HEK293 (cell line): ENCODE data around the gene VPREB1.
"Not testable (repeated sequence)": the region's sequence is repeated elsewhere in the genome, so short reads cannot be mapped to it uniquely, and the experiment has no call there.

Source experiments
- CTCF ChIA-PET: fragments of 350-600 bp; formaldehyde crosslinking; extraction: SDS; loops from one replicate; lab custom pipeline; 2021; ENCODE audit warnings: antibody characterized with exemption; lab: Yijun Ruan, JAX
- POLR2A ChIA-PET: fragments of 300-600 bp; formaldehyde crosslinking; extraction: SDS; loops from one replicate; lab custom pipeline; 2020; ENCODE audit warnings: antibody characterized with exemption, inconsistent platforms; lab: Yijun Ruan, JAX
- H3K27ac ChIP-seq: fragments of 200-500 bp; sonication (Bioruptor generic); 2 replicates; pipeline ENCODE4 v1.5.1; 2014; ENCODE audit warnings: low read depth, low read length, control low read depth, inconsistent platforms; ENCODE audit errors: extremely low read depth
- H3K36me3 ChIP-seq, 2 experiments: fragments of 200-500 bp in 1 of 2; sonication (Bioruptor generic) in 1 of 2; 1 replicate in 1 of 2; 2 replicates in 1 of 2; pipeline ENCODE4 v1.5.1; 2014 to 2017; ENCODE audit warnings: inconsistent platforms in 2 of 2, low read length in 2 of 2; ENCODE audit not compliant: control insufficient read depth in 2 of 2, insufficient read depth in 1 of 2
- H3K4me1 ChIP-seq: fragments of 200-500 bp; sonication (Bioruptor generic); 2 replicates; pipeline ENCODE4 v1.5.1; 2014; ENCODE audit warnings: mild to moderate bottlenecking, low read length, inconsistent platforms; ENCODE audit not compliant: control insufficient read depth, insufficient read depth
- H3K4me3 ChIP-seq: 2 replicates; pipeline ENCODE4 v1.5.1; 2011; ENCODE audit warnings: low read depth, mild to moderate bottlenecking, control low read depth, low read length, moderate library complexity
- H3K9me3 ChIP-seq: fragments of 200-500 bp; sonication (Bioruptor generic); 2 replicates; pipeline ENCODE4 v1.5.1; 2014; ENCODE audit warnings: low read depth, low read length, inconsistent platforms; ENCODE audit not compliant: control insufficient read depth, insufficient read depth
- PRDM1 ChIP-seq: fragments of 450-650 bp; formaldehyde crosslinking; IDR thresholded peaks from 2 replicates; pipeline ENCODE4; 2016; ENCODE audit warnings: missing biosample characterization, missing genetic modification characterization
- TF ChIP-seq, protein P1 (sequence below): fragments of 450-650 bp; formaldehyde crosslinking; IDR thresholded peaks from 2 replicates; pipeline ENCODE4 v1.5.1; 2016; ENCODE audit warnings: missing biosample characterization, missing genetic modification characterization
- TF ChIP-seq, protein P2 (sequence below): fragments of 450-650 bp; formaldehyde crosslinking; IDR thresholded peaks from 2 replicates; pipeline ENCODE4 v1.5.1; 2016; ENCODE audit warnings: missing biosample characterization, missing genetic modification characterization, low read depth

VPREB1 gene

DNA sequence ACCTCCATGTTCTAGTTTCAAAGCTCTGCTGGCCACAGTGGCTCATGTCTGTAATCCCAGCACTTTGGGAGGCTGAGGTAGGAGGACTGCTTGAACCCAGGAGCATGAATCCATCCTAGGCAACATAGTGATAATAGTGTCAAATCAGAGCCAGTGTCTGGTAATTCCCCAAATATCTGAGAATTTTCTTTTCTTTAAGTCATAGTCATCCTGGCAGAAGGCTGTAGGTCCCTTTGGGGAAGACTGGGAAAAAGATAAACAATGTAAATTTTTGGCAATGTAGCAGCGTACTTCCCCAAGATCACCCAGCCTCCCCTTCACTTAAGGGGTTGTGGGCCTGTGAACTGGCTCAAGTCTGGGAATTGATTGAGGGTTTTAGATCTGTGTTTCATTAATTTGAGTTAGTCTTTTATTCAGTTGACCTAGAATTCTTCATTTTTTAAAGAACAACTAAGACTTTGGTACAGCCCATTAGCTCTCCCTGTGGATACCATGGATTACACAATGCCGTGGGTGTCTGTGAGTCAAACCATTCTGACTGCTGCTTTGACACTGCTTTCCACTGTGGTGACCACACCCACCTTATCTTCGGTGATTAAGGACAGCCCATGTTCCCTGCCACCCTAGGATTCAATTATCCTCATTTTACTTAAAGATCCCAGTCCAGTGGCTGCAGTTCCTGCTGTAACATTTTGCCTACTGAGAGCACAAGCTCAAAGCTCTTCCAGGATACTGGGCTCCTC is 17.9 kb downstream of the VPREB1 start:
- H3K27ac ChIP-seq, H3K36me3 ChIP-seq, CTCF ChIA-PET, H3K9me3 ChIP-seq, H3K4me3 ChIP-seq, H3K4me1 ChIP-seq, POLR2A ChIA-PET: not testable (repeated sequence)
- TF ChIP-seq, protein P1, sequence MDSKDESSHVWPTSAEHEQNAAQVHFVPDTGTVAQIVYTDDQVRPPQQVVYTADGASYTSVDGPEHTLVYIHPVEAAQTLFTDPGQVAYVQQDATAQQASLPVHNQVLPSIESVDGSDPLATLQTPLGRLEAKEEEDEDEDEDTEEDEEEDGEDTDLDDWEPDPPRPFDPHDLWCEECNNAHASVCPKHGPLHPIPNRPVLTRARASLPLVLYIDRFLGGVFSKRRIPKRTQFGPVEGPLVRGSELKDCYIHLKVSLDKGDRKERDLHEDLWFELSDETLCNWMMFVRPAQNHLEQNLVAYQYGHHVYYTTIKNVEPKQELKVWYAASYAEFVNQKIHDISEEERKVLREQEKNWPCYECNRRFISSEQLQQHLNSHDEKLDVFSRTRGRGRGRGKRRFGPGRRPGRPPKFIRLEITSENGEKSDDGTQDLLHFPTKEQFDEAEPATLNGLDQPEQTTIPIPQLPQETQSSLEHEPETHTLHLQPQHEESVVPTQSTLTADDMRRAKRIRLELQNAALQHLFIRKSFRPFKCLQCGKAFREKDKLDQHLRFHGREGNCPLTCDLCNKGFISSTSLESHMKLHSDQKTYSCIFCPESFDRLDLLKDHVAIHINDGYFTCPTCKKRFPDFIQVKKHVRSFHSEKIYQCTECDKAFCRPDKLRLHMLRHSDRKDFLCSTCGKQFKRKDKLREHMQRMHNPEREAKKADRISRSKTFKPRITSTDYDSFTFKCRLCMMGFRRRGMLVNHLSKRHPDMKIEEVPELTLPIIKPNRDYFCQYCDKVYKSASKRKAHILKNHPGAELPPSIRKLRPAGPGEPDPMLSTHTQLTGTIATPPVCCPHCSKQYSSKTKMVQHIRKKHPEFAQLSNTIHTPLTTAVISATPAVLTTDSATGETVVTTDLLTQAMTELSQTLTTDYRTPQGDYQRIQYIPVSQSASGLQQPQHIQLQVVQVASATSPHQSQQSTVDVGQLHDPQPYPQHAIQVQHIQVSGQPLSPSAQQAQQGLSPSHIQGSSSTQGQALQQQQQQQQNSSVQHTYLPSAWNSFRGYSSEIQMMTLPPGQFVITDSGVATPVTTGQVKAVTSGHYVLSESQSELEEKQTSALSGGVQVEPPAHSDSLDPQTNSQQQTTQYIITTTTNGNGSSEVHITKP (tag by site-specific recombination): peak; percentile 70; the same call in 1 of the 2 replicates

DNA sequence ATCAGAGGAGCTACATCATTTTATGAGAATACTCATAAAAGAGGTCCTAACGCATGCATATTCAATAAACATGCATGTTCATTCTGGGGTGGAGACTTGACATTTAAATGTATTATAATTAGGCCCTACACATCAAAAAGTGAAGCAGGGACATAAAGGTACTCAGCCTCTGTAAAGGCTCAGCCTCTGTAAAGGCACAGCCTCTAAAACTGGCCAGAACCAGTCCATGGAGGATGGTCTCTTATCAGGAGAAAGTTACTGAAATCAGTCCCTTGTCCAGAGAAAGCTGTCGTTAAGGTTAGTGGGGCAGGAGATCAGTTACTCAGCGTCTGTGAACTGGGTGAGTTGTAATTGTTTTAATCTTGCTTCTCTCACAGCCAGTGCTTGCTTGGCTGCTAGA is 19.2 kb downstream of the VPREB1 start:
- H3K9me3 ChIP-seq, H3K4me3 ChIP-seq, H3K36me3 ChIP-seq, H3K27ac ChIP-seq, H3K4me1 ChIP-seq: not testable (repeated sequence)
- POLR2A ChIA-PET: interaction anchor here (0.7 kb wide), 1 partner anchor 82 kb away, joined by 3 read pairs; no protein-coding TSS in a partner anchor
- CTCF ChIA-PET: interaction anchor here (0.6 kb wide), 2 partner anchors 58 to 858 kb away, joined by 3 read pairs; no protein-coding TSS in a partner anchor

DNA sequence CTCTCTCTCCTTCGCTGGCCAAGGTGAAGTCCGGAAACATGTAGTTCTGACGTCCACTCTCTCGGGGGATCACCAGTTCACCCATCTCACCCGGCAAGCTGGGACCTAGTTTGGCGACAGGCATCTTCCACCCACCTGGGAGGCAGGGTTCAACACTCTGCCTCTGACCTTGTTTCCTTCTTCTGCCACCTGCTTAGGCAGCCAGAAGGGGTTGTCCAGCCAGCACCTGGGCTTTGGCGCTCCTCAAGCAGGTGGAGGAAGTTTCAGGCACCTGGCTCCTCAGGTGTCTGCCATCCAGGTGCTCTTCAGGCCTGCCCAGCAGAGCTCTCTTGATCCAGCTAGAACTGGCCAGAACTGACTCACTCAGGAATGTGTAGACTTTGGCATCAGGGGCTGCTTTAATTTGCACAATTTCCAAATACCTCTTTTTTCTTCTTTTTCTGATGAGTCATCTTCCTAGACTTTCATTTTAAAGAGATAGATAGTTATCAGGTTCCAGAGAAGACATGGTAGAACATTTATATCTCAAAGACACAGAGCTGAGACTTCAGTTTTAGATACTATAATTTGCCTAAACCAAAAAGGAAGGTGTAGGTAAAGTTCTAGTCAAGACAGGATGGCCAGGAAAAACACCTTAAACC is 25.6 kb downstream of the VPREB1 start:
- H3K27ac ChIP-seq, POLR2A ChIA-PET: not testable (repeated sequence)

DNA sequence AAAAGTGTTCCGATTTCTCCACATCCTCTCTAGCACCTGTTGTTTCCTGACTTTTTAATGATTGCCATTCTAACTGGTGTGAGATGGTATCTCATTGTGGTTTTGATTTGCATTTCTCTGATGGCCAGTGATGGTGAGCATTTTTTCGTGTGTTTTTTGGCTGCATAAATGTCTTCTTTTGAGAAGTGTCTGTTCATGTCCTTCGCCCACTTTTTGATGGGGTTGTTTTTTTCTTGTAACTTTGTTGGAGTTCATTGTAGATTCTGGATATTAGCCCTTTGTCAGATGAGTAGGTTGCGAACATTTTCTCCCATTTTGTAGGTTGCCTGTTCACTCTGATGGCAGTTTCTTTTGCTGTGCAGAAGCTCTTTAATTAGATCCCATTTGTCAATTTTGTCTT is 32.8 kb downstream of the VPREB1 start:
- H3K4me1 ChIP-seq, H3K36me3 ChIP-seq, H3K9me3 ChIP-seq, H3K27ac ChIP-seq, POLR2A ChIA-PET, H3K4me3 ChIP-seq, CTCF ChIA-PET: not testable (repeated sequence)

More for the DNA sequence above, 25.6 kb downstream of the VPREB1 start:
- H3K36me3 ChIP-seq, H3K4me3 ChIP-seq, CTCF ChIA-PET, H3K4me1 ChIP-seq, H3K9me3 ChIP-seq: not testable (repeated sequence)

DNA sequence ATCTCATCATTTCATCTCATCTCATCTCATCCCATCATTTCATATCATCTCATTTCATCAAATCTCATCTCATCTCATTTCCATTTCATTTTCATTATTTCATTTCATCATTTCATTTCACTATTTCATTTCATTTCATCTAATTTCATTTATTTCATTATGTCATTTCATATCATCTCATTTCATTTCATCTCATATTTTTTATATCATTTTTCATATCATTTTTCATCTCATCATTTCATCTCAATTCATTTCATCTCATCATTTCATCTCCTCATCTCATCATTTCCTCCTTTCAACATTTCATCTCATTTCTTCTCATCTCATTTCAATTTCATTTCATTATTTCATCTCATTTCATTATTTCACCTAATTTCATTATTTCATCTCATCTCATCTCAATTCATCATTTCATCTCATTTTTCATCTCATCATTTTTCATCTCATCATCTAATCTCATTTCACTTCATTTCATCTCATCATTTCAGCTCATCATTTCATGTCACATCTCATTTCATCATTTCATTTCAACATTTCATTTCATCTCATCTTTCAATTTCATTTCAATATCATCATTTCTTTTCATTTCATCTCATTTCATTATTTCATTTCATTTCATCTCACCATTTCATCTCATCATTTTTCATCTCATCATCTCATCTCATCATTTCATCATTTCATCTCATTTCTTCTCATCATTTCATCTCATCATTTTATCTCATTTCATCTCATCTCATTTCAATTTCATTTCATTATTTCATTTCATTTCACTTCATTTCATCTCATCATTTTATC is 40.6 kb downstream of the VPREB1 start:
- H3K4me3 ChIP-seq, H3K36me3 ChIP-seq, CTCF ChIA-PET, H3K9me3 ChIP-seq, H3K27ac ChIP-seq, POLR2A ChIA-PET, H3K4me1 ChIP-seq: not testable (repeated sequence)
- peak; percentile 18; the same call in 1 of the 2 replicates for TF ChIP-seq PRDM1 (tag by site-specific recombination)
- TF ChIP-seq, protein P2, sequence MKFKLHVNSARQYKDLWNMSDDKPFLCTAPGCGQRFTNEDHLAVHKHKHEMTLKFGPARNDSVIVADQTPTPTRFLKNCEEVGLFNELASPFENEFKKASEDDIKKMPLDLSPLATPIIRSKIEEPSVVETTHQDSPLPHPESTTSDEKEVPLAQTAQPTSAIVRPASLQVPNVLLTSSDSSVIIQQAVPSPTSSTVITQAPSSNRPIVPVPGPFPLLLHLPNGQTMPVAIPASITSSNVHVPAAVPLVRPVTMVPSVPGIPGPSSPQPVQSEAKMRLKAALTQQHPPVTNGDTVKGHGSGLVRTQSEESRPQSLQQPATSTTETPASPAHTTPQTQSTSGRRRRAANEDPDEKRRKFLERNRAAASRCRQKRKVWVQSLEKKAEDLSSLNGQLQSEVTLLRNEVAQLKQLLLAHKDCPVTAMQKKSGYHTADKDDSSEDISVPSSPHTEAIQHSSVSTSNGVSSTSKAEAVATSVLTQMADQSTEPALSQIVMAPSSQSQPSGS (tag by site-specific recombination): peak; percentile 70
